B cell (primary cell): ENCODE measurements around the gene SCRT2. TPM values are rescaled to one million over a fixed set of nuclear protein-coding genes. Genes with fewer than 3 reads are reported as not detected.

Experiments used
- ATAC-seq: fragments of 200-7000 bp; cut with Tn5 transposase; one replicate; pipeline ENCODE4 v1.10.0; 2021; ENCODE audit warnings: low read depth, mild to moderate bottlenecking, moderate number of reproducible peaks, moderate library complexity
- CTCF ChIA-PET: fragments of 350-600 bp; sonication (Branson Sonifier 250); formaldehyde crosslinking; loops from one replicate; lab custom pipeline; 2021; ENCODE audit warnings: antibody characterized with exemption, inconsistent platforms; lab: Charles Lee
- POLR2A ChIA-PET: fragments of 350-600 bp; sonication (Branson Sonifier 250); formaldehyde crosslinking; loops from one replicate; lab custom pipeline; 2021; ENCODE audit warnings: antibody characterized with exemption; lab: Charles Lee
- DNase-seq: peaks from one replicate; pipeline ENCODE4 v3.0.0; 2013
- H2AFZ ChIP-seq: 2 replicates; pipeline ENCODE4 v1.6.1; 2012; ENCODE audit warnings: mild to moderate bottlenecking, low read depth, low read length; ENCODE audit not compliant: insufficient read depth, poor library complexity, severe bottlenecking
- H3K27ac ChIP-seq, 2 donors: 1 replicate in 1 of 2; 2 replicates in 1 of 2; pipeline ENCODE4 v1.5.1; 2012 to 2013; ENCODE audit warnings: low read length in 2 of 2, mild to moderate bottlenecking in 2 of 2, moderate library complexity in 1 of 2
- H3K27me3 ChIP-seq, 4 experiments: fragments of 200-600 bp in 1 of 4; sonication (generic) in 1 of 4; replicated peaks in 1 of 4; 1 replicate in 2 of 4; 2 replicates in 2 of 4; pipeline versions ENCODE4 v1.6.1 to v1.7.0; 2013 to 2016; ENCODE audit warnings: low read length in 3 of 4, mild to moderate bottlenecking in 2 of 4, mixed read lengths in 1 of 4, moderate library complexity in 1 of 4; ENCODE audit not compliant: insufficient read depth in 4 of 4, control insufficient read depth in 3 of 4; ENCODE audit errors: control extremely low read depth in 1 of 4
- H3K36me3 ChIP-seq, 2 experiments: replicated peaks in 1 of 2; 1 replicate in 1 of 2; 2 replicates in 1 of 2; pipeline versions ENCODE4 v1.6.1 to v1.7.1; 2013; ENCODE audit warnings: low read length in 1 of 2; ENCODE audit not compliant: insufficient read depth in 2 of 2, control insufficient read depth in 1 of 2; ENCODE audit errors: control extremely low read depth in 1 of 2, extremely low read depth in 1 of 2
- H3K4me1 ChIP-seq, 2 donors: fragments of 200-600 bp in 1 of 2; sonication (generic) in 1 of 2; 1 replicate in 1 of 2; 2 replicates in 1 of 2; pipeline versions ENCODE4 v1.5.1 to v1.6.1; 2013 to 2017; ENCODE audit warnings: low read length in 2 of 2; ENCODE audit not compliant: control insufficient read depth in 2 of 2, insufficient read depth in 2 of 2
- H3K4me2 ChIP-seq: replicated peaks from 2 replicates; pipeline ENCODE3; 2012; ENCODE audit warnings: mild to moderate bottlenecking, low read depth, low read length; ENCODE audit not compliant: poor library complexity, severe bottlenecking
- H3K4me3 ChIP-seq, 5 experiments: fragments of 200-600 bp in 1 of 5; sonication (generic) in 1 of 5; 1 replicate in 3 of 5; 2 replicates in 2 of 5; pipeline versions ENCODE4 v1.5.1 to v1.7.0; 2011 to 2016; ENCODE audit warnings: low read length in 4 of 5, mild to moderate bottlenecking in 4 of 5, low read depth in 2 of 5, control low read depth in 1 of 5, moderate library complexity in 1 of 5; ENCODE audit not compliant: insufficient read depth in 1 of 5; ENCODE audit errors: control extremely low read depth in 1 of 5, extremely low read depth in 1 of 5
- H3K79me2 ChIP-seq: fragments of 200-600 bp; sonication (generic); one replicate; pipeline ENCODE4 v1.6.0; 2016; ENCODE audit warnings: low read length; ENCODE audit not compliant: control insufficient read depth, insufficient read depth
- H3K9ac ChIP-seq: fragments of 200-600 bp; sonication (generic); 2 replicates; pipeline ENCODE4 v1.6.1; 2017; ENCODE audit warnings: mild to moderate bottlenecking, low read length, moderate library complexity
- H3K9me3 ChIP-seq, 3 donors: one replicate each; pipeline versions ENCODE4 v1.6.1 to v1.7.1; 2013; ENCODE audit warnings: low read length in 2 of 3; ENCODE audit not compliant: control insufficient read depth in 2 of 3, insufficient read depth in 1 of 3; ENCODE audit errors: control extremely low read depth in 1 of 3
- H4K20me1 ChIP-seq: 2 replicates; pipeline ENCODE4 v1.6.0; 2012; ENCODE audit warnings: mild to moderate bottlenecking, low read length; ENCODE audit not compliant: insufficient read depth, control insufficient read depth, poor library complexity, severe bottlenecking
- H3K27ac Mint-ChIP-seq: one replicate; pipeline ENCODE4 v1.8.0; 2021; ENCODE audit warnings: mixed read lengths
- H3K27me3 Mint-ChIP-seq: one replicate; pipeline ENCODE4 v1.8.0; 2021; ENCODE audit warnings: mixed read lengths
- H3K4me1 Mint-ChIP-seq: one replicate; pipeline ENCODE4 v1.8.0; 2021; ENCODE audit warnings: mixed read lengths
- H3K4me3 Mint-ChIP-seq: one replicate; pipeline ENCODE4 v1.8.0; 2021; ENCODE audit warnings: mixed read lengths
- H3K9me3 Mint-ChIP-seq: one replicate; pipeline ENCODE4 v1.8.0; 2022; ENCODE audit warnings: mixed read lengths; ENCODE audit not compliant: insufficient read depth
- CTCF ChIP-seq: fragments of 200-600 bp; IDR thresholded peaks from one replicate; pipeline ENCODE4 v1.8.0; 2022; ENCODE audit warnings: antibody characterized with exemption, mild to moderate bottlenecking
- EZH2 ChIP-seq: IDR thresholded peaks from 2 replicates; pipeline ENCODE4 v1.6.1; 2012; ENCODE audit warnings: borderline replicate concordance, low read depth, mild to moderate bottlenecking, moderate library complexity, low read length; ENCODE audit not compliant: insufficient read depth, poor library complexity, severe bottlenecking
- WGBS: methylation state at CpG from one replicate; pipeline ENCODE4 v1.1.5; 2013; ENCODE audit warnings: missing lambda C conversion rate; ENCODE audit not compliant: insufficient coverage; 5-methylcytosine and 5-hydroxymethylcytosine counted together
- intact Hi-C: fragments of 100-400 bp; cut with micrococcal nuclease; formaldehyde crosslinking; loops from one replicate; pipeline ENCODE4 v1.10.0; 2022
- polyA plus RNA-seq: library from polyadenylated mRNA; depleted of rRNA; stranded (reverse); fragments of >200 nt; gene quantifications from 2 replicates; pipeline ENCODE4 v1.2.3, GENCODE V29; 2012
- total RNA-seq, 2 donors: library from RNA; stranded (reverse); fragments of 120-200 nt in 1 of 2; gene quantifications; 1 replicate in 1 of 2; 2 replicates in 1 of 2; pipeline versions ENCODE4 v1.2.3 to v1.2.4, GENCODE V29; 2013 to 2022

SCRT2 gene
- total and polyA plus RNA-seq, 2 donors (not counting 1 experiment from before 2014, with no cell fraction given): not detected

GRCh38 chr20:668638-669037 lies 7.0 kb downstream of the SCRT2 start:
- H3K27me3 ChIP-seq: peaks cover 0 to 62% (median 16%) of the 10 kb centered on the region in 4 experiments
- Mint-ChIP-seq H3K9me3 (no peaks in the 10 kb centered on the region), H3K4me1 (peaks cover 2% of the 10 kb centered on the region), H3K4me3 (no peak overlapping the region), H3K27ac (no peak overlapping the region), H3K27me3 (peaks cover 63% of the 10 kb centered on the region)
- intact Hi-C loops: loop anchor here (5.0 kb wide), 1 partner anchor 316 kb away; no protein-coding TSS in a partner anchor
- H3K27ac ChIP-seq: no peak overlapping the region
- H3K79me2 ChIP-seq: no peaks in the 10 kb centered on the region
- CTCF ChIA-PET: interaction anchor here (1.3 kb wide), 1 partner anchor 23 kb away, joined by 3 read pairs; no protein-coding TSS in a partner anchor
- 100% methylated on average over 3 of the region's 3 CpGs for WGBS
- H2AFZ ChIP-seq: no peak overlapping the region
- POLR2A ChIA-PET: no interaction called here
- H3K9me3 ChIP-seq: no peaks in the 10 kb centered on the region
- H3K4me2 ChIP-seq: no peak overlapping the region
- H4K20me1 ChIP-seq: no peaks in the 10 kb centered on the region
- no peak for DNase-seq
- no peaks in the 10 kb centered on the region for H3K4me1 ChIP-seq
- H3K4me3 ChIP-seq: no peak overlapping the region
- TF ChIP-seq EZH2 (no peak), CTCF (no peak)
- ATAC-seq: no peak
- H3K9ac ChIP-seq: no peak overlapping the region
- no peaks in the 10 kb centered on the region for H3K36me3 ChIP-seq

- intact Hi-C loops: loop anchor here (5.0 kb wide), 1 partner anchor 316 kb away; no protein-coding TSS in a partner anchor
Measured at GRCh38 chr20:668050-668449, 7.6 kb downstream of the SCRT2 start.

More at GRCh38 chr20:668050-668449, 7.6 kb downstream of the SCRT2 start:
- no peak overlapping the region for H3K4me3 ChIP-seq
- H3K79me2 ChIP-seq: no peaks in the 10 kb centered on the region
- H3K36me3 ChIP-seq: no peaks in the 10 kb centered on the region
- peaks cover 62% of the 10 kb centered on the region for H3K27me3 Mint-ChIP-seq
- H3K4me3 Mint-ChIP-seq: no peak overlapping the region
- no peaks in the 10 kb centered on the region for H3K9me3 ChIP-seq
- no peak overlapping the region for H3K4me2 ChIP-seq
- TF ChIP-seq CTCF: no peak
- no peak for TF ChIP-seq EZH2
- no peak overlapping the region for H3K9ac ChIP-seq
- ChIA-PET POLR2A (no interaction called here), CTCF (interaction anchor here (1.4 kb wide), 1 partner anchor 23 kb away, joined by 4 read pairs; no protein-coding TSS in a partner anchor)
- H3K27ac Mint-ChIP-seq: no peak overlapping the region
- no peak overlapping the region for H3K27ac ChIP-seq
- H3K4me1 Mint-ChIP-seq: peaks cover 3% of the 10 kb centered on the region
- no peak overlapping the region for H2AFZ ChIP-seq
- no peaks in the 10 kb centered on the region for H3K9me3 Mint-ChIP-seq
- no peak for DNase-seq
- peaks cover 0 to 60% (median 14%) of the 10 kb centered on the region in 4 experiments for H3K27me3 ChIP-seq
- H4K20me1 ChIP-seq: no peaks in the 10 kb centered on the region
- no peaks in the 10 kb centered on the region for H3K4me1 ChIP-seq
- no peak for ATAC-seq
